Heart right ventricle (tissue), 16 donors: ENCODE data around the gene CBLB. TPM values are rescaled to one million over a fixed set of nuclear protein-coding genes. Genes with fewer than 3 reads are reported as not detected.

Experiments
- ATAC-seq, 8 donors: fragments of 200-7000 bp; cut with Tn5 transposase; one replicate each; pipeline ENCODE4 v1.9.1; 2020; ENCODE audit warnings: mild to moderate bottlenecking in 8 of 8, moderate library complexity in 8 of 8, moderate number of reproducible peaks in 1 of 8
- DNase-seq, 2 donors: peaks; one replicate each; pipeline ENCODE4 v3.0.0-alpha.2; 2020
- H3K27ac ChIP-seq, 10 donors: fragments of 200-600 bp; sonication (generic) in 2 of 10; one replicate each; pipeline versions ENCODE4 v1.5.0 to v1.8.0; 2020 to 2022; ENCODE audit warnings: mild to moderate bottlenecking in 3 of 10
- H3K27me3 ChIP-seq, 7 donors: fragments of 200-600 bp; one replicate each; pipeline ENCODE4 v1.8.0; 2021 to 2022; ENCODE audit warnings: mild to moderate bottlenecking in 2 of 7
- H3K36me3 ChIP-seq, 9 donors: fragments of 200-600 bp; sonication (generic) in 1 of 9; one replicate each; pipeline versions ENCODE4 v1.5.0 to v1.8.0; 2020 to 2022; ENCODE audit warnings: mild to moderate bottlenecking in 2 of 9
- H3K4me1 ChIP-seq, 9 donors: fragments of 200-600 bp; sonication (generic) in 1 of 9; one replicate each; pipeline versions ENCODE4 v1.5.0 to v1.8.0; 2020 to 2022; ENCODE audit warnings: mild to moderate bottlenecking in 4 of 9
- H3K4me3 ChIP-seq, 10 donors: fragments of 200-600 bp; sonication (generic) in 2 of 10; one replicate each; pipeline versions ENCODE4 v1.5.0 to v1.8.0; 2020 to 2022; ENCODE audit warnings: mild to moderate bottlenecking in 7 of 10, moderate library complexity in 2 of 10
- H3K9me3 ChIP-seq, 11 donors: fragments of 200-600 bp in 10 of 11; sonication (generic) in 2 of 11; one replicate each; pipeline versions ENCODE4 v1.5.0 to v1.8.0; 2013 to 2022; ENCODE audit warnings: mild to moderate bottlenecking in 2 of 11, control low read depth in 1 of 11, moderate library complexity in 1 of 11
- CTCF ChIP-seq, 9 donors: fragments of 200-600 bp; sonication (generic) in 2 of 9; IDR thresholded peaks; one replicate each; pipeline versions ENCODE4 v1.5.0 to v1.8.0; 2021 to 2022; ENCODE audit warnings: antibody characterized with exemption in 9 of 9, mild to moderate bottlenecking in 5 of 9, moderate library complexity in 1 of 9
- WGBS, 2 donors: extraction: QIAGEN DNeasy Blood & Tissue Kit; methylation state at CpG; one replicate each; pipeline ENCODE4 v1.1.7; 2013; ENCODE audit warnings: inconsistent platforms in 1 of 2; 5-methylcytosine and 5-hydroxymethylcytosine counted together
- intact Hi-C, 10 donors: fragments of 100-400 bp; cut with DNase I; formaldehyde crosslinking; loops; one replicate each; pipeline versions ENCODE4 v1.11.1 to v1.14.2; 2022
- polyA plus RNA-seq, 2 donors: library from polyadenylated mRNA; stranded (reverse); fragments of 200-250 nt; gene quantifications; one replicate each; pipeline ENCODE4 v1.2.3, GENCODE V29; 2013
- total RNA-seq, 10 donors: library from RNA; stranded (reverse); fragmentation: NEBNext Ultra II Directional in 3 of 10; extraction: Animal tissue kit (Norgen Biotek cat#: 25700) in 3 of 10; gene quantifications; one replicate each; pipeline versions ENCODE4 v1.2.1 to v1.2.4, GENCODE V29; 2021 to 2023
- donor health status: Arrhythmogenic right ventricular cardiomyopathy.
- donor health status: ischemic (EF 13 %, LVEDD 7.1; RV severe dilation, severe dysfunction).
- donor health status: healthy with polysubstance abuse.
- donor health status: DM: no; HTN: yes; CAD: no.
- donor health status: DM: no; HTN: no; CAD: no.
- donor health status: ischemic (EF 25% LVEDD 6.9; RV normal size, moderate dysfunction).
- donor health status: ischemic (EF 25% LVEDD 5.7; RV mildly dilated, moderate dysfunction).
- donor health status: healthy.
- donor health status: DM: yes; HTN: yes; CAD: no.
- donor health status: Ischemic cardiomyopathy.
- donor health status: ischemic (EF 35%, LVEDD 5.7; RV mildly dilated, moderate dysfunction).
- donor health status: nonischemic (EF 11% LVEDD 7.7; RV severe dilation, severe dysfunction).
- donor health status: DM: yes; HTN: yes; CAD: no.
- donor health status: PGD.
- donor health status: ischemic (EF 29% LVEDD 5.4; RV normal size, mild dysfunction).
- donor health status: nonischemic (EF 23%, LVEDD 6.1; RV moderate dilation, normal function).

Gene CBLB
- total and polyA plus RNA-seq, 12 donors, result 14.2 to 72.7 (median 46.0) TPM

DNA sequence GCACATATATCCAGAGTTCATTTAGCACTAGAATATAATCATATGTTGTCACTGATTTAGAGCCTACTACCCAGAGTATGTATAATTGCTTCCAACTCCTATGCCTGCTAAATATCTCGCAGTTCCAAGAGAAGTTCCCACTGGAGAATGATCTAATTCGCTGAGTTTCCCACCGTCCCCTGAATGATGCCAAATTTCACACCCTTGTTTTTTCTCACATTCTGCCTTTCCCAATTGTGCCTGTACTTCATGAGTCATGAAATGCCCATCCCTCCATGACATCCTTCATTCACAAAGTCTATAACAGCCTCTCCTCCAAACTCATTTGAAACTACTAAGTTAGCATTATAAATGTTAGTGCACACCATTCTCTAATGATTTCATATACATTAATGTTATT is 177.2 kb downstream of the CBLB start:
- intact Hi-C loops, result loop anchor here in 6 of 10 donors (5.0 to 10.0 kb wide), 6 partner anchors 173 to 521 kb away; partner anchors contain the start of gene CBLB (in 3 of the 6)
- peak in 7 of 8 donors; percentile 31 to 89 (median 49) for ATAC-seq
- H3K9me3 ChIP-seq, result no peaks in the 10 kb centered on the region

DNA sequence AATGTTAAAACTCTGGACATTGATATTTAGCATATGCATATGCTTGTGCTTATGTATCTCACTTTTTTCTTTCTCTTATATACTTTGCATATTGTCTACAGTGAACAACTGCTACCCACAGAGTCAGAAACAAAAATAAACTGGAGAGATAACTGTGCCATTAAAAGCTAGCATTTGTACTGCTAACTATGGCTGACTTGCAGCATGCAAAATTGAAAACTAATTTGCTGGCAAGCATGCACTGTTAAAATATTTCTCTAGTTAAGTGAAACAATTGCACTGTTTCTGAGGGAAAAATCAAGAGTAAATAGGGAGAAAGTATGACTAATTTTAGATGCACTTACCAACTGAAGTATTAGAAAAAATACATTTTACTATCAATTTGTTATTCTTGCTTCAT is 177.8 kb downstream of the CBLB start:
- Histone ChIP-seq H3K27ac (peak overlapping the region in 1 of 10 donors; percentile 9), H3K27me3 (no peaks in the 10 kb centered on the region), H3K36me3 (peaks cover 0 to 62% (median 7%) of the 10 kb centered on the region in 9 donors), H3K4me3 (no peak overlapping the region), H3K9me3 (no peaks in the 10 kb centered on the region), H3K4me1 (peaks cover 0 to 37% (median 17%) of the 10 kb centered on the region in 9 donors)
- intact Hi-C loops, result loop anchor here in 6 of 10 donors (5.0 to 10.0 kb wide), 6 partner anchors 174 to 521 kb away; partner anchors contain the start of gene CBLB (in 3 of the 6)
- ATAC-seq, result peak in 5 of 8 donors; percentile 31 to 70 (median 58)
- no peak for DNase-seq
- TF ChIP-seq CTCF (IDR thresholded peaks at IDR 0.05), result no peak

More for the DNA sequence above, 177.2 kb downstream of the CBLB start:
- no peak for TF ChIP-seq CTCF (IDR thresholded peaks at IDR 0.05)
- 64 to 67% methylated on average over 3 of the region's 3 CpGs for WGBS, 2 donors
- peaks cover 0 to 68% (median 7%) of the 10 kb centered on the region in 9 donors for H3K36me3 ChIP-seq
- peaks cover 0 to 37% (median 14%) of the 10 kb centered on the region in 9 donors for H3K4me1 ChIP-seq
- peak overlapping the region in 2 of 10 donors; percentile 6 to 9 for H3K27ac ChIP-seq
- no peak overlapping the region for H3K4me3 ChIP-seq
- no peak for DNase-seq
- no peaks in the 10 kb centered on the region for H3K27me3 ChIP-seq

- WGBS, 2 donors, result 44 to 59% methylated on average over 1 of the region's 1 CpG
- no peak for DNase-seq
- intact Hi-C loops, result loop anchor here in 9 of 10 donors (5.0 to 10.0 kb wide), 6 partner anchors 178 to 926 kb away; partner anchors contain the start of gene CBLB (in 3 of the 9)
- H3K27ac ChIP-seq, result peak overlapping the region in 2 of 10 donors; percentile 3 to 45
- no peak for ATAC-seq
- peaks cover 0 to 38% (median 17%) of the 10 kb centered on the region in 9 donors for H3K4me1 ChIP-seq
- H3K9me3 ChIP-seq, result no peaks in the 10 kb centered on the region
- no peak overlapping the region for H3K4me3 ChIP-seq
- no peaks in the 10 kb centered on the region for H3K27me3 ChIP-seq
- H3K36me3 ChIP-seq, result peaks cover 0 to 63% (median 7%) of the 10 kb centered on the region in 9 donors
- TF ChIP-seq CTCF (IDR thresholded peaks at IDR 0.05), result no peak
These were observed 180.0 kb downstream of the CBLB start for GRCh38 chr3:105688821-105689220.

GRCh38 chr3:105686278-105686897 is 182.4 kb downstream of the CBLB start:
- H3K4me1 ChIP-seq, result peaks cover 0 to 36% (median 15%) of the 10 kb centered on the region in 9 donors
- H3K4me3 ChIP-seq, result no peak overlapping the region
- H3K9me3 ChIP-seq, result no peaks in the 10 kb centered on the region
- ATAC-seq (peak in 2 of 8 donors; percentile 42 to 49), DNase-seq (no peak)
- TF ChIP-seq CTCF (IDR thresholded peaks at IDR 0.05), result peak; percentile 63 to 89 (median 79)
- peak overlapping the region in 2 of 10 donors; percentile 10 to 28 for H3K27ac ChIP-seq
- H3K27me3 ChIP-seq, result no peaks in the 10 kb centered on the region
- H3K36me3 ChIP-seq, result peaks cover 0 to 63% (median 6%) of the 10 kb centered on the region in 9 donors
- intact Hi-C loops, result loop anchor here in 9 of 10 donors (2.0 to 10.0 kb wide), 7 partner anchors 181 to 928 kb away; partner anchors contain the start of gene CBLB (in 3 of the 9)
- 39 to 47% methylated on average over 2 of the region's 2 CpGs for WGBS, 2 donors
